ENCODE data around the gene PAEP.

PAEP gene

DNA sequence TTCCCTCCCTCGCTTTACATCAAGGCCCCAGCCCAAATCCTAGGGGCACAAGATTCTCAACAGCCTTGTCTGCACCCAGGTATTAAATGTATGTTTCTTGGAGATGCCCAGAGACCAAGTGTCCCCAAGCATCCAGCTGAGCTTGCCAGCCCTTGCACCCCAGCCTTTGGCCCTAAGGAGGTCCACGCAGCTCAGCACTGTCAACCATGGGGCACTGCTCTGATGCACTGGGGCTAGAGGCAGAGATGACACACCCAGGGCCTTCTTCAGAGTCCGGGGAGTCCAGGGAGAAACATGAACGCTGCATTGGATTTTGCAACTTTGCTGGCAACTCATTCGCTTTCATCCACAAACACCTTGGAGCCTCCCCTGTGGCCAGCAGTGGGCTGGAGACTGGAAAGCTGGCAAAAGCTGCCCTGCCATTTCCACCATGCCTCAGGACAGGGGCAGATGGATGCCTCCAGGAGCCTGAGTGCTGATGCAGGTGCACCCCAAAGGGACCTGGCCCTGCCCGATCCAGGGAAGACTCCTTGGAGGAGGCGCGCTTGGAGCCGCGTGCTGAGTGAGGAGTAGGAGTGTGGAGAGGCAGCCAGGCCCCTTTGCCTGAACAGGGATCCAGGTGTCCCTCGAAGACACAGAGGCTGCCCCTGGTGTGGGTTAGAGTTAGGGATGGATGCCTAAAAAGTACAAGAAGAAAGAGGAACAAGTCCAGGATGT, 19.3 kb downstream of the PAEP start:
- no peak for DNase-seq

DNA sequence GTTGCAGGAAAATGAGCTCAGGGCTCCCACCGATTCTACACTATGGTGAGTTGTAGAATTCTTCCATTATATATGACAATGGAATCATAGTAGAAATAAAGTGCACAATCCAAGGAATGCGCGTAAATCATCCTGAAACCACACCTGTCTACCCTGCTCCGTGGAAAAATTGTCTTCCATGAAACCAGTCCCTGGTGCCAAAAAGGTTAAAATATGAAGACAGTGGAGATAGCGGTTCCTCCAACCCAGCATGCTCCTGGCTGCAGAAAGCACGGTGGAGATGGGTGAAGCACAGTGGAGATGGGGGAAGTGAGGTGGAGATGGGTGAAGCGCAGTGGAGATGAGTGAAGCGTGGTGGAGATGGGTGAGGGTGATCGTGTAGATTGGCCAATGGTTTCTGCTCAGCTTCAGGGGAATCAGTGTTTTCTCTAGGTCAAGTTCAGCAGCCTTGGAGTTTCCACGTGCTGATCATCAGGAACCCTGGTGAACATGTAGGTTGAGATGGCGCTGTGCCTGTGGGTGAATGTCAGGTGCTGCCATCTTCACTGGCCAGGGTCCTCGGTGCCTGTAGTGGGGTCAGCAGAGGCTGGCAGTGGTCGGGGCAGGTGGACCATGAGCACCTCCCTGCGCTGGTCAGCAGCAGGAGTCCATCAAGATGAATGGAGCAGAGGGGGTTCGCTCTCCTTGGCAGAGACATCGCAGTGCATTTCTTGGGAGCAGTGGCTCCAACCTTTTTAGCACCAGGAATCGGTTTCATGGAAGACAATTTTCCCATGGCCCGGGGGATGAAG, 20.3 kb downstream of the PAEP start:
- no peak for DNase-seq

DNA sequence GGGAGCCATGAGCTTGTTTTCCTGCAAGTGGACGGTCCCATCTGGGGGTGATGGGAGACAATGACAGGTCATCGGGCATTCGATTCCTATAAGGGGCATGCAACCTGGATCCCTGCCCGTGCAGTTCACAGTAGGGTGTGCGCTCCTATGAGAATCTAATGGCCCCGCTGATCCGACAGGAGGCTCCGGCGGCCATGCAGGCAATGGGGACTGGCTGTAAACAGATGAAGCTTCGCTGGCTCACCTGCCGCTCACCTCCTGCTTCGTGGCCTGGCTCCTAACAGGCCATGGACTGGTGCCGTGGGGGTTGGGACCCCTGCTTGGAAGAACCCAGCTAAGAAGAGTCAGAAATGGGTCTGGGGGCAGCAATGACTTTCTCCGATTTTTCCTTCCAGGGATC, 21.0 kb downstream of the PAEP start:
- no peak for DNase-seq

DNA sequence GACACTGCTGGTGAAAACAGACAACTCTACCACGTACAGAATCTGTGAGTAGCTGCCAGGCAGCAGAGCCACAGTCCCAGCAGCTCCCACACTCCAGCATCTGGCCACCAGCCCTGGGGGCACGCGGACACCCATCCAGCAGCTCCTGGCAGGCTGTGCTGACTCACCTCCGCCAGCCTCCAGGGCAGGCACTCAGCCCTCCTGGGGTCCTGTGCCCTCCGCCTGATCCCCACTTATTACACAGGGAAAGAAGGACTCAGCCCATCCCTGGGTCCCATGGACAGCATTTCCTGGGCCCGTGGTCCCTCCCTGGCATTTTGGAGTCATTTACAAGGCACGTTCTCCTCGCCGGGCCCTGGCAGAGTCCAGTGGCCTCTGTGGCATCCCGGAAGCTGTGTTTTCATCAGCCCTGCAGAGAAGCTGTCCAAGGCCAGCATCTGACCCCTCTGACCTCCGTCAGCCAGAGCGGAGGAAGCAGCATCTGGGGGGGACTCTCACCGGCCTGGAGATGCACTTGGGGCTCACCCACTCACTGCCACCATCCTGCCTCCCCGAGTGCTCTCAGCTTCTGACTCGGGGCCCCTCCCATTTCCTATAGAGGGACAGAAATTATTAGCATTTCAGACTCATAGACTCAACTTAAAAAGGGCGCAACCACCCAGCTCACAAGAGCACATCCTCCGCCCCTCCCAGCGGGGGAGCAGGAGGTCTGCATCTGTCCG, 21.6 kb downstream of the PAEP start:
- no peak for DNase-seq

DNA sequence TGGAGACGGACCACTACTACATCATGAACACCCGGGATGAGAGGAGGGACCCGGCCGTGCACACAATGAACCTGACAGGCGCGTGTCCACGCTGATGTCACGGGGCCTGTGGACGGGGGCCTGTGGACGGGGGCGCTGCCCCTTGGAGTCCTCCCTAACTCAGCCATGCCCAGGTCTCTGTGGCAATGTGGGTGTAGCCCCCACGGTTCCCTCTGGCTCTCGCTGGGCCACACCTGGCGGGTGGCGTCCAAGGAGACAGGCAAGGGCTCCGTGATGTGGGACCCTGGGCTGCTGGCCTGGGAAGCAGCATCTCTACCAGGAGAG, 22.1 kb downstream of the PAEP start:
- no peak for DNase-seq

DNA sequence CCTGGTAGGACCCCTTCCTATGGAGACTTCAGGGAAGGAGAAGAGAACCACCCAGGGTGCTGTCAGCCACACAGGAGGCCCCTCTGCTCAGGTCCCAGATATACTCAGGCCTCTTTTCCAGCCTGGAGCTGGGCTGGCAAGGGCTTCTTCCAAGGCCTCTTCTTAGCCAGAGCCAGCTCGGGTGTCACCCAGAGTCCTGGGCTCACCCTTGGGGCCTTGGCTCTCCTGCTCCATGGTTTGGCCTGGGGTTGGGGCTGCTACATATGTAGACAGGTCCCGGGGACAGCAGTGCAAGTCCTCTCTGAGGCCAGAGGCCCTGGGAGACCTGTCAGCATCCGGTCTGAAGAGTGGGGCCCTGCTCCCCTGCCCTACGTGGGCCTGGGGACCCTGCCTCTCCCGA, 22.8 kb downstream of the PAEP start:
- no peak for DNase-seq

DNA sequence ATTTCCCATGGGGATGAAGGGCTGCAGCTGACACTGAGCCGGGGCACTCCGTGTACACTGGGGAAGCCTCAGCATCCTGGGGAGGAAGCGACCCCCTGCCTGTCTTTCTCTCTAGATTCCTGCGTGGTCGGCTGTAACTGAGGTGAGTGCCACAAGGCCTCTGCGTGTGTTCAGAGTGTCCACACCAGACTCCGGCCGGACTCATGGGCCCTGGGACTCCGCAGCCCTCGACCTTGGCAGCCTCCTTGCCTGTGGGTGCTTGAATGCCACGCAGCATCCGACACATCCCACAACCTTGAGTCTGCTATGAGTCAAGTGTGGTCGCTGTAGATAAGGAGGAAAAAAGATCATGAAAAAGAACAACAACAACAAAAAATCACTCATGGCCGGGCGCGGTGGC, 23.4 kb downstream of the PAEP start:
- no peak for DNase-seq

DNA sequence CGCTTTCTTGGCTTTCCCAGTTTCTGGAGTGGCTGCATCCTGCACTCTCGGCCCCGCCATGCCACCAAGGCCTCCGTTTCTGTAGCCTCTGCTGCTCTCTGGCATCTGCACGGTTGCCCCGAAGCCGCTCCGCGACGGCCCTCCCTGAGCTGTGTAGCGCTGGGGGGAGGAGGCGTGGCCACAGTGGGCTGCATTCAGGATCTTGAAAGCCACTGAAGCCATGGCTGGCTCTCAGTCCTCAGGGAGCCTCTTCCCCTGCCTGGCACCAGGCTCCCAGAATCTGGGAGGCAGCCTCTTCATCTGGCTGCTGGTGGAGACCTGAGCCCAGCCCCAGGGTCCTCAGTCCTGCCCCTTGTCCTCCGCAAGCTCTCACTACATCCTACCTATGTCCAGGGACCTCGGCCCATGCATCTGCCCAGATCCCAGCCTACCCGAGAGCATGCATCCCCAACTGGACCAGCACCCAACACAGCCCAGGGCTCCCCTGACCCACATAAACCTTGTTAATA, 25.1 kb downstream of the PAEP start:
- DNase-seq = no peak

DNA sequence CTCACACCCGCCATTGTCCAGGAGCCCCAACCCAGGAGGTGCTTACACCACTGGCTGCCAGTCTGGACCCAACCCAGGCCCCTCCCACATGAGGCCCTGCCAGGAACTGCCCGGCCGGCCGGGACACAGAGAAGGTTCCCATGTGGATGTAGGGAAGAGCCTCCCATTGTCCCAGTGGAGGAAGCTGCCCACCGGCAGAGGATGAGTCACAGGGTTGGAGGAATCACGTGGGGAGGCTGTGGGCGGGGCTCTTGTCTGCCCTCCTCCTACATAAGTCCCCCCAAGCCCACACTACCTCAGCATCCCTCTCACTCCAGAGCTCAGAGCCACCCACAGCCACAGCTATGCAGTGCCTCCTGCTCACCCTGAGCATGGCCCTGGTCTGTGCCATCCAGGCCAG, 26.1 kb downstream of the PAEP start:
- DNase-seq = no peak

DNA sequence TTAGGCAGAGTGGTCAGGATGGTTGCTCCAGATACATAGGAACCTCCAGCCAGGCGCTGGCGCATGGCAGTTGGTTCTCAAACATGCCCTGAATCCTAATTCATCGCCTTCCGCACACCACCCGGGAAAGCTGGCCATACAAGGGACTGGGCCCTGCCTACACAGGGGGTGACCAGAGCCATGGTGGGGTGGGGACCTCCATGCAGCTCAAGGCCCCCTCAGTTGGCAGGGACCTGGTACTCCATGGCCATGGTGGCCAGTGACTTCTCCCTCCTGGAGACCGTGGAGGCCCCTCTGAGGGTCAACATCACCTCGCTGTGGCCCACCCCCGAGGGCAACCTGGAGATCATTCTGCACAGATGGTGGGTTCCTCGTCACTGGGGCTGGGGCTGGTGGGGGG, 26.8 kb downstream of the PAEP start:
- no peak for DNase-seq

DNA sequence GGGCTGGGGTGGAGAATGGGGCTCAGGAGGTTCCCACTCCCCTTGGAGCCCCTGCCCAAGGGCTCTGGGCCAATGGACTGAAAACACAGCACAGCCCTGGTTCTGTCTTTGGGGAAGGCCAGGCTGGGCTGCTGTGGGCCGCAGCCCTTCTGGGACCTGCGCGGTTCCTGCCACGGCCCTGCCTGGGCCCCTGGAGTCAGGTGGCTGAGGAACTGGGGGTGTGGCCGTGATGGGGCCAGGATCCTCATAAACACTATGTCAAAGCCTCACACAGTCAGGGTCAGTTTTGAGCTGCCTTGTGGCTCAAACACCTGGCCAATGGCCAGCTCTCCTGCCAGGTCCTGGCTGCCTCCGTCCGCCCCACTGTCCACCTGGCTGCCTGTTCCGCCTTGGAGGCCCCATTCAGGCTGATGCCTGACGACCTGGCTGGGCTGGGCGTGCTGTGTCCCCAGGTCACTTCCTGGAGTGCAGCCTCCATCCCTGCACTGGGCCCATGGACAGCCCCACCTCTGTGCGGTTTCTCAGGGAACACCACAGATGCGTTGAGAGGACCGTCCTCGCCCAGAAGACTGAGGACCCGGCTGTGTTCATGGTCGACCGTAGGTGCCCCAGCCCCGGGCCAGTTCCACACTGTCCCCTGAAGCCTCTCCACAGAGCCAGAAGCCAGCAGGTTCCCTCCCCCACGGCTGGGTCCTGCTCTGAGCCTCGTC, 27.5 kb downstream of the PAEP start:
- DNase-seq = no peak

DNA sequence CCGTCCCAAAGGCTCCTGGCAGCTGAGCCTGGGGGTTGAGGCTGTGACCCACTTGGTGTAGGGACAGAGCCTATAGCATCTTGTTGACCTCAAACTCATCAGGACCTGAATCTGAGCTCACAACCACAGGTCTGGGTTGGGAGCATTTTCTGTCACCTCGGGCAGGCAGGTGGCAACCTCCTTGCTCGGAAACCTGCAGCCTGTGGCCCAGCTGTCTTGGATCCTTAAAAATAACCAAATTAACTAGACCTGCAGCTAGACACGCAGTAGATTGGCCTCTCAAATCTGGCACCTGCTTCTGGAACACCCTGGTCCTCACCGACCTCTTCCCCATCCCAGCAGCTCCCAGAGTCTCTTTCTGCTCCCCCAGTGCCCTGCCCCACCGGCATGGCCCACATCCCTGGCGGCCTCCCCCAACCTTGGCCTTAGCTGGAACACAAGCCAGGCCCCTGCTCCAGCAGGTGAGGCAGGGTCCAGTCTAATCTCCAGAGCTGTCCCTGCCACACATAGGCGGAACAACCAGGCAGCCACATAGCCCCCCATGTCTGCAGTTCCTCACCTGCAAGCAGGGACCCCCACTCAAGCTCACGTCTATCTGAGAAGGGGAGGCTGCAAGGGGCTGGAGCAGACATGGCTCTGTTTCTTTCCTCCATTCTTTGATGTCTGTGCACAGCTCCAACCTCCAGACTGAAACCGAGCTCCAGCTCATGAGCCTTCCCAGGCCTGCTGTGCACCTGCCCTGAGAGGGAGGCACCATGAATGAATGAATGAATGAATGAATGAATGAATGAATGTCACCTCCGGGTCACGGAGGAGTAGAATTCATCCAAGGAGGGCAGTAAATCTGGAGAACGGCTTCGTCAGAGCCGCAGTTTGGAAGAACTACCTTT, 28.3 kb downstream of the PAEP start:
- DNase-seq = no peak

DNA sequence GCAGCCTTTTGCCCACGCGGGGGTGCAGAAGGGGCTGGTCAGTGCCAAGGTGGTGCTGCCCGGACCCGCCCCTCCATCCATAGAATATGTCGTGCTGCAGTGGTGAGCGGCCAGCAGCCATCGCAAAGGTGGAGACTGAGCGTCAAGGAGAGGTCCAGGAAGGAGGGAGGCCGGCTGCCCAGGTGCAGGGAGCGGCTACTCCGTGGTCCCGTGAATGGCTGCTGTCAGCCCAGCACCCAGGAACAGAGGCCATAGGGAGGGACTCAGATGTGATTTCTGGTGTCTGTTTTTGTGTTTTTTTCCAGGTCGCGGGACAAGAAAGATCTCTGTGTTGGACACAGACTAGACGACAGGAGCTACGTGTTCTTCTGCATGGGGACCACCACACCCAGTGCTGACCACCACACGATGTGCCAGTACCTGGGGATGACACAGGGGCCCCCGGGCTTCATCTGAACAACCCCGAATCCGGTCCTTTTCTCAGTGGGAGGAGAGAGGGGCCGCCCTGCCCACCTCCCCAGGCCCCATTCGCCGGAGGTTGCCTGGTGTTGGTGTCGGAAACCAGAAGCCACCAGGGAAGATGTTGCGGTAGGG, 29.0 kb downstream of the PAEP start:
- DNase-seq = no peak

DNA sequence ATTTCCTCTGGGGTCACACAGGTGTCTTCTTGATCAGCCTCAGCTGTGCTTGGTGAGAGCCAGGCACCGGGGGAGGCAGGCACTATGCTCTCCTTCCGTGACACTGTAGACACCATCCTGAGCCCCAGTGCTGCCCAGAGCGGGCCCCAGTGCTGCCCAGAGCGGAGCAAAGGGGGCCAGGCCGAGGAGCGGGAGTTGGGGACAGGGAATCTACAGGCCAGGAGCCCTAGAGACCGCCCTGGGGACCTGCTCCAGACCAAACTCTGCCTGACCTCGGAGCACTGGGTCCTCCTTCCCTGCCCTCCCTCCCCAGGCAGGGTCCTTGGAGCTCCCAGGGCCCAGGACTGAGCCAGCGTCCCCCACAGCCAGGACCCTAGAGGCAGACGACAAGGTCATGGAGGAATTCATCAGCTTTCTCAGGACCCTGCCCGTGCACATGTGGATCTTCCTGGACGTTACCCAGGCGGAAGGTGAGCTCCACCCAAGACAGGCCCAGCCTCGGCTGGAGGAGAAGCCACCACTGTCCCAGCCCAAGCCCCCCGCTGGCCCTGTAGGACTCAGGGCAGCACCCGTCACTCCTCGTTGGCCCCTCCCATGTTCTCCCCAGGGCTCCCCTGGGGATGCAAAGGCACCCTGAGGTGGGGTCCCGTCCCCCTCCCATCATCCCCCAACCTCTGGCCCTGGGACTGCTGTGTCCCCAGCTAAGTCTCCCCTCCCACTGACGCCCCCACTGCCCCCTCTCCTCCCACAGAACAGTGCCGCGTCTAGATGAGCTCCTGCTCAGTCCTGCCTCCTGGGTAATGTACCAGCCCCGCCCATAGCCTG, 30.2 kb downstream of the PAEP start:
- no peak for DNase-seq

DNA sequence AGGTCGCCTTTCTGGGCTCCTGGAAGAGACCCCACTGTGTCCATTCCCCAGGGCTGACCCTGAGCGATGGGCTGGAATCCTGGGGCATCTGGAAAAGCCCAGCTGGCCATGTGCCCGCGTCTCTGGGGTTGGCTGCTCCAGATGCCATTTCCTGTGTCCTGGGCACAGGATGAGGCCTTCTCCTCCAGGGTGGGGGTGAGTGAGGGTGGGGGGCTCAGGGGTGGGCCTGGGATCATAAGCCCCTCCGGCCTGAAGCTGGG, 30.7 kb downstream of the PAEP start:
- DNase-seq = no peak

DNA sequence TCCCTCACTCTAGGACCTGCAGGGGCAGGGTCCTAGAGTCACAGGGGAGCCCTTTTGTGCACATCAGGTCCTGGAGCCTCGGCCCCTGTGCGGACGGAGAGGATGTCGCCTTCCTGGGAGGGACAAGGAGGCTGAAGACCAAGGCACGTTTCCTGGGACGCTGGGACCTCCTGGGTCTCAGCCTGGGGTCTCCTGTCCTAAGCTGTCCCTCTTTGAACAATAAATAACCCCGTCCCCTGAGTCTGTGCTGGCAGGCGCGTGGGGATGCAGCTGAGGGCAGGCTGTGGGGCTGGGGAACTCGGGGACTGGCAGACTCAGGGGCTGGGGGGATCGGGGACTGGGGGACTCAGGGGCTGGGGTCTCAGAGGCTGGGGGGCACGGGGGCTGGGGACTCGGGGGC, 31.1 kb downstream of the PAEP start:
- DNase-seq = no peak

DNA sequence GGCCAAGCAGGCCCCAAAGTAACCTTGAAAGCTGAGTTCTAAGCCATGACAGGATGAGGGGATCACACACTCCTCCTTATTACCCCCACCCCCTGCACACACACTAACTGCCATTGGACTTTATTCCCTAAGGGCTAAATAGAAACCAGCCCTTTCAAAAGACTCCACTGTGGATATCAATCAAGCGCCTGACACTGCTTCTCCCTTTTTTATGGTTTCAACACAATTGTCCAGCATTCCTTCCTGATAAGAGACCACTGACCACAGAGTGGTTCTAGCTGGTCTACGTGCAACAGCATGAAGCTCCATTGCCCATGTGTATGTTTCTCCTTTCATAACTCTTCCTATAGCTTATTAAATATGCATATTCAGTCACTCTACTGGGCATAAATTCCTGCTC, 34.7 kb downstream of the PAEP start:
- DNase-seq = no peak

DNA sequence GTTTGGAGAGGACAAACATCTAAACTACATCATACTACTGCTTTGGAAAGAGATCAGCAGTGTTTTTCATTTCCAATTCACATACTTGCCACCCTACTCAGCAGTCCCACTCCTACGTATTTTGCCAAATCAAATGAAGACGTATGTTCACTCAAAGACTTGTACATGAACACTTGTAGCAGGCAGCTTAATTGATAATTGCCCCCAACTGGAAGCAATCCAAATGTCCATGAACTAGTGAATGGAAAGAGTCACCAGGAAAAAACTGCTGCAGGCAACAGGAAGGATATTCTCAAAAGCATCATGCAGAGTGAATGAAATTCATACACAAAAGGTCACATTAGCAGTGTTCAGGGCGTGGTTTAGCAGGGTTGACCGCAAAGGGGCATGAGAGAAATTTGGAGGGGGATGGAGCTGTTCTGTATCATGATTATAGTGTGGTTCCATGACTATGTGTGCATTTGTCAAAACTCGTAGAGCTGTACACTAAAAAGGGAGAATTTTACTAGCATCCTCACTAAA, 38.8 kb downstream of the PAEP start:
- no peak for DNase-seq

DNA sequence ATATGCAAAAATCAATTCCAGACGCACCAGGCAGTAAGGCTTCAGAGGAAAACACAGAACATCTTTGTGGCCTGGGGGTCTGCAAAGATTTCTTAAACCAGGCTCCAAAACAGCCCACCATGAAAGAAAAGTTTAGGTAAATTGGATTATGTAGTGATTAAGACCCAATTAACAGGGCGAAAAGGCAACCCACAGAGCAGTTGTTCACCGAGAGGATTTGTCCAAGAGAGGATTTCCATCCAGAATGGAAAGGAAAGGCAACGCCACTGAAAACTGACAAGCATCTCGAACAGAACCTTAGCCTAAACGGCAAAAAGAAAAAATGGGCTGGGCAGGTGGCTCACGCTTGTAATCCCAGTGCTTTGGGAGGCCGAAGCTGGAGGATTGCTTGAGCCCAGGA, 40.4 kb downstream of the PAEP start:
- DNase-seq = no peak

DNA sequence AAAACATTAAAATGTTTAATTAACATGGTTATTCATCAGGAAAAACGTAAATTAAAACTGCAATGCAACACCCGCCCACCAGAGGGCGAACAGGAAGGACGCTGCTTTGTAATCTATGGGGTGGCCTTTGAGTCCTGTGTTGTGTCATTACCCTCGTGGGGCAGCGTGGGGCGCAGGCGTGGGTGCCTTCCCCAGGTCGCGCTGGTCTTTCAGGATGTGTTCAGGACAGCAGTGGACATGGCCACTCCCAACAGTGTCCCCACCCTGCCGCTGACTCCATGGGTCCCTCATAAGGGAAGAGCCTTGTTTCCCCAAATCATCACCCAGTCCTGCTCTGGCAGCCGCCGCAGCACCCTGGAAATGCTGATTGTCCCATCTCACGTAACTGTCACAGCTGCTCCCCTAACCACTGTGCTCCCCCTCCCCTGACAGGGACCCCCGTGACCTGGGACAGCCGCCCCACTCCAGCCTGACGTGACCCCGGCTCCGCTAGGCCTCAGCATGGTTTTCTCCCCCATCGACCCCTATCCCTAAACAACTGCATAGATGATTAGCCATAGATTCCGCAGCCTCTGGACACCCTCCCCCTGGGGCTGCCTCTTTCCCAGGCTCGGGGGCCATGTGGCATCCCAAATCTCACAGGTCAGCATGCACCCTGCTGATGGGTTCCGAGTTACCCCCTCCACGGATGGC, 41.4 kb downstream of the PAEP start:
- peak; percentile 78 to 82 for DNase-seq

Measured in activated T-cell treated with anti-CD3 and anti-CD28 coated beads, Interleukin-2, amount 50 U/mL, for 48 hours (primary cell).